Right lobe of liver (tissue), 6 donors: ENCODE measurements around the gene LPCAT3. TPM values are rescaled to one million over a fixed set of nuclear protein-coding genes. Genes with fewer than 3 reads are reported as not detected.
A peak's percentile ranks its signal among the peaks of the same experiment; 100 is the strongest.

ENCODE experiments used
- ATAC-seq, 4 donors: fragments of 200-7000 bp; cut with Tn5 transposase; one replicate each; pipeline ENCODE4 v1.9.1; 2020; ENCODE audit warnings: mild to moderate bottlenecking in 4 of 4, moderate library complexity in 4 of 4
- DNase-seq, 3 donors: peaks; one replicate each; pipeline ENCODE4 v3.0.0-alpha.2; 2020
- H3K27ac ChIP-seq, 3 donors: fragments of 200-600 bp; one replicate each; pipeline ENCODE4 v1.8.0; 2022
- H3K27me3 ChIP-seq, 2 donors: fragments of 200-600 bp; one replicate each; pipeline ENCODE4 v1.8.0; 2022
- H3K36me3 ChIP-seq, 4 donors: fragments of 200-600 bp; sonication (generic) in 1 of 4; one replicate each; pipeline versions ENCODE4 v1.5.1 to v1.8.0; 2017 to 2022; ENCODE audit warnings: control low read depth in 1 of 4
- H3K4me1 ChIP-seq, 4 donors: fragments of 200-600 bp; sonication (generic) in 1 of 4; one replicate each; pipeline versions ENCODE4 v1.5.1 to v1.8.0; 2017 to 2022; ENCODE audit warnings: control low read depth in 1 of 4
- H3K4me3 ChIP-seq, 3 donors: fragments of 200-600 bp; one replicate each; pipeline ENCODE4 v1.8.0; 2022
- H3K9me3 ChIP-seq, 4 donors: fragments of 200-600 bp; sonication (generic) in 1 of 4; one replicate each; pipeline versions ENCODE4 v1.5.1 to v1.8.0; 2017 to 2022; ENCODE audit warnings: control low read depth in 1 of 4
- CTCF ChIP-seq, 4 donors: fragments of 200-600 bp in 3 of 4; fragments of 450-650 bp in 1 of 4; IDR thresholded peaks; one replicate each; pipeline versions ENCODE4 v1.5.1 to v1.8.0; 2016 to 2022; ENCODE audit warnings: antibody characterized with exemption in 4 of 4, mild to moderate bottlenecking in 2 of 4
- POLR2A ChIP-seq: fragments of 450-650 bp; IDR thresholded peaks from one replicate; pipeline ENCODE4 v1.6.1; 2017; ENCODE audit warnings: antibody characterized with exemption, mild to moderate bottlenecking
- WGBS: methylation state at CpG from one replicate; pipeline ENCODE4 v1.1.6; 2018; ENCODE audit warnings: low coverage, low lambda C conversion rate; ENCODE audit not compliant: insufficient coverage; ENCODE audit errors: missing lambda C conversion rate; 5-methylcytosine and 5-hydroxymethylcytosine counted together
- intact Hi-C, 2 donors: fragments of 100-400 bp; cut with DNase I; formaldehyde crosslinking; loops; one replicate each; pipeline versions ENCODE4 v1.11.2 to v1.14.1; 2022
- total RNA-seq, 6 experiments: library from RNA; depleted of rRNA in 2 of 6; stranded (reverse); fragments of >200 nt in 2 of 6; fragmentation: NEBNext Ultra II Directional in 3 of 6; extraction: Animal tissue kit (Norgen Biotek cat#: 25700) in 3 of 6; gene quantifications; one replicate each; pipeline versions ENCODE4 v1.1.0 to v1.2.4, GENCODE V29; 2016 to 2023
- donor health status: DM: no; HTN: yes; CAD: no.
- donor health status: DM: no; HTN: no; CAD: no.
- donor health status: DM: no; HTN: no; CAD: no.
- donor health status: DM: no; HTN: yes; CAD: no.
- donor health status: DM: no; HTN: yes; CAD: no.

The LPCAT3 gene
- total RNA-seq, 6 experiments from 2014 or later: 50.6 to 115 (median 77.5) TPM

GRCh38 chr12:7001921-7002591 lies 16.2 kb downstream of the LPCAT3 start:
- intact Hi-C loops: no loop called here
- 78% methylated on average over 7 of the region's 7 CpGs for WGBS
- no peaks in the 10 kb centered on the region for H3K27me3 ChIP-seq
- no peak overlapping the region for H3K4me3 ChIP-seq
- DNase-seq: peak in 1 of 3 donors; percentile 64
- no peaks in the 10 kb centered on the region for H3K9me3 ChIP-seq
- ATAC-seq: peak in 3 of 4 donors; percentile 37 to 65 (median 39)
- TF ChIP-seq POLR2A (no peak), CTCF (IDR thresholded peaks at IDR 0.05) (no peak)
- H3K36me3 ChIP-seq: no peaks in the 10 kb centered on the region
- peak overlapping the region in 1 of 3 donors; percentile 3 for H3K27ac ChIP-seq
- peaks cover 0 to 50% (median 8%) of the 10 kb centered on the region in 4 donors for H3K4me1 ChIP-seq

DNA sequence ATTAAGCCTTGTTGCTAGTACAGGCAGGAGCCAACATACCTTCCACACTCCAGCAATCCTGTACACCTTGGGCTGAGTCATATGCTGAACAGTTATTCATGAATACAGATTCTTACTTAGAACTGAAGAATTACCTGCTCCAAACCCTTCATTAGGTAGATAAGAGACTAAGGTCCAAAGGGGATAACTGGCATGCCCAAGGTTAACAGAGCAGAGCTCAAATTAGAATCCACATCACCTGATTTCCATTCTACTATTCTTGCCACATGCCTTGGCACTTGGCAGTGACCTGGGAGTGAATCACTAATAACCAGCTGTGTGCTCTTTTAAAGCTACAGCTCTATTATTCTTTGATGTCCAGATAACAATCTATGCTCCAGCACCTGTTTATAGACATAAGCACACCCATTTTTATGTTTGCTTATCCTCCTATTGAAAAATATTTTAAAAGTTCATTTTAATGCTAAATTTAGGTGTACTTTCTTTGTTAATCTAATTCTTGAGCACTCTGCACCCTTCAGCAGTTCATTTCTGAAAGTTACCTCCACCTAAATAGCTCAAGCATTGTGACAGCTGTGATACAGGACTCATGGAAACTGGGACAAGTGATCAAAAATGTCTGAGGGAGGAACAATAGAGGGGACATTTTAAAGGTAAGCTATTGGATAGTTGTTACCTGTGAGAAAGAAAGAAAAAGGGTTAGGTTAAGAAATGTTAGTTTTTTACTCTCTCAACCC lies 19.4 kb downstream of the LPCAT3 start:
- peak overlapping the region in 1 of 3 donors; percentile 25 for H3K27ac ChIP-seq
- ATAC-seq: peak; percentile 61 to 89 (median 82)
- peaks cover 0 to 34% (median 0%) of the 10 kb centered on the region in 4 donors for H3K4me1 ChIP-seq
- H3K9me3 ChIP-seq: no peaks in the 10 kb centered on the region
- intact Hi-C loops: no loop called here
- no peaks in the 10 kb centered on the region for H3K27me3 ChIP-seq
- TF ChIP-seq CTCF (IDR thresholded peaks at IDR 0.05) (no peak), POLR2A (no peak)
- no peaks in the 10 kb centered on the region for H3K36me3 ChIP-seq
- DNase-seq: peak in 1 of 3 donors; percentile 61
- no peak overlapping the region for H3K4me3 ChIP-seq

DNA sequence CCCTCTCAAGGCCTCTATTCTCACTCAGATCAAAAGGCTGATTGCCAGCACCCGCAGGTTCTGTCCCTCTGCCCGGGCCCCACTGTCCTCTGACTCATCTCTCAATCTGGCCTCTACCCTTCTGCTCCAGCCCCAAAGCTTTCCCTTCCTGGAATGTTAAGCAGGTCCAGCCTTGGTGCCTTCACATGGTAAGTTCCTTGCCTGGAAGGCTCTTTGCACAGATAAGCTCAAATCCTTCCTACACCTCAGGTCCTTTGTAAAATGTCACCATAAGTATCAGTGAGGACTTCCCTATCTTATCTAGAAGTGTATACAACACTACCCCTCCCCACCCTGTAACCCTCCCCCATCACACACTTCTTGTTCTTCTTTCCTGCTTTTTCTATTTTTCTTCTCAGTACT lies 22.2 kb downstream of the LPCAT3 start:
- Histone ChIP-seq H3K27me3 (no peaks in the 10 kb centered on the region), H3K4me3 (no peak overlapping the region), H3K27ac (no peak overlapping the region), H3K9me3 (no peaks in the 10 kb centered on the region), H3K36me3 (no peaks in the 10 kb centered on the region), H3K4me1 (peaks cover 0 to 18% (median 0%) of the 10 kb centered on the region in 4 donors)
- intact Hi-C loops: no loop called here
- WGBS: 21% methylated on average over 2 of the region's 2 CpGs
- no peak for TF ChIP-seq CTCF (IDR thresholded peaks at IDR 0.05)
- no peak for TF ChIP-seq POLR2A
- ATAC-seq (peak in 3 of 4 donors; percentile 22 to 86 (median 47)), DNase-seq (peak in 1 of 3 donors; percentile 55)

DNA sequence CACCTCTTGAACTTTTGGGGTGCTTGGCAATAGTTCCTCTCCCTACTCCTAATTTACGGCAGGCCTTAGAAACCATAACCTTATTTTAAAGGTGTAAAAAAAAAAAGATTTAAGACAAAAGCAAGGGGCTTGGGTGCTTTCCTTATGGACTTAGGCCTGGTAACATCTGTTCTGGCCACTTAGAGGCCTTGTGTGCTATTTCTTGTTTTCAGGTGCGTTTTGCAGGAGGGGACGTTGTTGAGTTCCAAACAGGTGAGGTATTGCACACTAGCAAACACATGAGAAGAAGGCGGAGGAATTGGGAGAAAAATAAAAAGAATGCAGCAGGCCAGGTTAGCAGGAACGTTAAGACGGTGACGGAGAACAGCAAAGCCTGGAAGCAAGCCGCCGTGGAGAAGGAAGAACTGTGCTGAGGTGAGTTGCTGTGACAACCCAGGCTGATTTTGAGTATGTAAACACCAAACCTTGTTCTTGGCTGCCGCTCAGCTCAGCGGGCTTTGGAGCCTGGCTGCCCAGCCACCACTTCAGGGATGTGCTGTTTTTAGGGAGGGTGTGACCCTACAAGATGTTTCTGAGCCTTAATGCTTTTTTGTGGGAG lies 30.2 kb downstream of the LPCAT3 start:
- intact Hi-C loops: no loop called here
- H3K27me3 ChIP-seq: no peaks in the 10 kb centered on the region
- peaks cover 0 to 24% (median 12%) of the 10 kb centered on the region in 4 donors for H3K4me1 ChIP-seq
- TF ChIP-seq CTCF (IDR thresholded peaks at IDR 0.05) (no peak), POLR2A (no peak)
- ATAC-seq (peak; percentile 89 to 97 (median 90)), DNase-seq (peak in 1 of 3 donors; percentile 70)
- H3K36me3 ChIP-seq: peaks cover 0 to 14% (median 8%) of the 10 kb centered on the region in 4 donors
- 42% methylated on average over 11 of the region's 11 CpGs for WGBS
- no peaks in the 10 kb centered on the region for H3K9me3 ChIP-seq
- no peak overlapping the region for H3K27ac ChIP-seq
- no peak overlapping the region for H3K4me3 ChIP-seq
